Mesenchymal stem cell (in vitro differentiated cells and primary cell): ENCODE results near the gene PLXND1.

ENCODE experiments used
- DNase-seq: peaks from one replicate; pipeline ENCODE4 v3.0.0-alpha.2; 2013
- H2AFZ ChIP-seq: one replicate; pipeline ENCODE4 v1.6.1; 2013; ENCODE audit warnings: low read depth, mild to moderate bottlenecking, control low read depth, inconsistent platforms, low read length, moderate library complexity
- H2AK5ac ChIP-seq: 2 replicates; pipeline ENCODE4 v1.6.1; 2013; ENCODE audit warnings: low read length, moderate library complexity, mild to moderate bottlenecking, inconsistent platforms; ENCODE audit not compliant: severe bottlenecking
- H2BK120ac ChIP-seq: one replicate; pipeline ENCODE4 v1.6.1; 2013; ENCODE audit warnings: low read depth, mild to moderate bottlenecking, inconsistent platforms, low read length, moderate library complexity
- H2BK12ac ChIP-seq, 2 experiments: one replicate each; pipeline ENCODE4 v1.6.1; 2013; ENCODE audit warnings: inconsistent platforms in 2 of 2, low read length in 2 of 2, mild to moderate bottlenecking in 2 of 2, moderate library complexity in 2 of 2, control low read depth in 1 of 2
- H2BK15ac ChIP-seq: one replicate; pipeline ENCODE4 v1.6.1; 2013; ENCODE audit warnings: mild to moderate bottlenecking, low read depth, inconsistent platforms; ENCODE audit not compliant: poor library complexity, severe bottlenecking
- H2BK5ac ChIP-seq: 2 replicates; pipeline ENCODE4 v1.6.1; 2013; ENCODE audit warnings: low read depth, mild to moderate bottlenecking, low read length, control low read depth, inconsistent platforms; ENCODE audit not compliant: poor library complexity, severe bottlenecking
- H3K14ac ChIP-seq, 2 experiments: one replicate each; pipeline ENCODE4 v1.6.1; 2013; ENCODE audit warnings: inconsistent platforms in 2 of 2, low read length in 2 of 2, control low read depth in 1 of 2, mild to moderate bottlenecking in 1 of 2, moderate library complexity in 1 of 2
- H3K18ac ChIP-seq, 2 experiments: one replicate each; pipeline ENCODE4 v1.6.1; 2013; ENCODE audit warnings: inconsistent platforms in 2 of 2, low read length in 2 of 2, control low read depth in 1 of 2, low read depth in 1 of 2, mild to moderate bottlenecking in 1 of 2
- H3K23ac ChIP-seq, 2 experiments: one replicate each; pipeline ENCODE4 v1.6.1; 2013; ENCODE audit warnings: inconsistent platforms in 2 of 2, low read length in 2 of 2, mild to moderate bottlenecking in 2 of 2, moderate library complexity in 2 of 2, control low read depth in 1 of 2
- H3K27ac ChIP-seq: 2 replicates; pipeline ENCODE4 v1.5.1; 2013; ENCODE audit warnings: mild to moderate bottlenecking, moderate library complexity, low read length, control low read depth, inconsistent platforms; ENCODE audit not compliant: poor library complexity, severe bottlenecking
- H3K27me3 ChIP-seq, 2 experiments: 2 replicates each; pipeline versions ENCODE4 v1.6.1 to v1.7.0; 2013; ENCODE audit warnings: low read length in 2 of 2, mild to moderate bottlenecking in 2 of 2, moderate library complexity in 2 of 2, control low read depth in 1 of 2, inconsistent platforms in 1 of 2; ENCODE audit not compliant: control insufficient read depth in 1 of 2, insufficient read depth in 1 of 2
- H3K36me3 ChIP-seq, 2 experiments: 2 replicates each; pipeline versions ENCODE4 v1.6.1 to v1.7.0; 2013; ENCODE audit warnings: low read length in 2 of 2, control low read depth in 1 of 2, inconsistent platforms in 1 of 2, low read depth in 1 of 2, mild to moderate bottlenecking in 1 of 2; ENCODE audit not compliant: insufficient read depth in 2 of 2, control insufficient read depth in 1 of 2
- H3K4ac ChIP-seq, 2 experiments: one replicate each; pipeline ENCODE4 v1.6.1; 2013; ENCODE audit warnings: inconsistent platforms in 2 of 2, low read length in 2 of 2, mild to moderate bottlenecking in 2 of 2, moderate library complexity in 2 of 2, control low read depth in 1 of 2, low read depth in 1 of 2
- H3K4me1 ChIP-seq: 2 replicates; pipeline ENCODE4 v1.6.1; 2013; ENCODE audit warnings: low read depth, low read length, control low read depth; ENCODE audit not compliant: control insufficient read depth, insufficient read depth
- H3K4me2 ChIP-seq: 2 replicates; pipeline ENCODE4 v1.6.1; 2013; ENCODE audit warnings: low read length, mild to moderate bottlenecking, inconsistent platforms; ENCODE audit not compliant: poor library complexity, severe bottlenecking
- H3K4me3 ChIP-seq, 2 experiments: 2 replicates each; pipeline versions ENCODE4 v1.5.1 to v1.7.0; 2013; ENCODE audit warnings: low read length in 2 of 2, mild to moderate bottlenecking in 2 of 2, control low read depth in 1 of 2, low read depth in 1 of 2; ENCODE audit not compliant: insufficient read depth in 1 of 2
- H3K79me1 ChIP-seq: replicated peaks from 2 replicates; pipeline ENCODE4 v1.6.1; 2013; ENCODE audit warnings: mild to moderate bottlenecking, control low read depth, low read length, inconsistent platforms; ENCODE audit not compliant: poor library complexity, severe bottlenecking
- H3K9ac ChIP-seq: 2 replicates; pipeline ENCODE4 v1.7.0; 2013; ENCODE audit warnings: mild to moderate bottlenecking, low read length, moderate library complexity
- H3K9me3 ChIP-seq: 2 replicates; pipeline ENCODE4 v1.7.0; 2013; ENCODE audit warnings: mild to moderate bottlenecking, low read length; ENCODE audit not compliant: control insufficient read depth
- H4K8ac ChIP-seq: one replicate; pipeline ENCODE4 v1.6.1; 2013; ENCODE audit warnings: inconsistent platforms, mild to moderate bottlenecking, low read length, moderate library complexity
- H4K91ac ChIP-seq: one replicate; pipeline ENCODE4 v1.6.1; 2013; ENCODE audit warnings: mild to moderate bottlenecking, low read length, inconsistent platforms
- WGBS: methylation state at CpG from one replicate; pipeline ENCODE4 v1.1.7; 2013; ENCODE audit warnings: mixed read lengths; 5-methylcytosine and 5-hydroxymethylcytosine counted together

The PLXND1 gene

GRCh38 chr3:129594907-129595390 is 11.5 kb downstream of the PLXND1 start:
- H4K91ac ChIP-seq: peak overlapping the region; percentile 94
- no peak for DNase-seq

DNA sequence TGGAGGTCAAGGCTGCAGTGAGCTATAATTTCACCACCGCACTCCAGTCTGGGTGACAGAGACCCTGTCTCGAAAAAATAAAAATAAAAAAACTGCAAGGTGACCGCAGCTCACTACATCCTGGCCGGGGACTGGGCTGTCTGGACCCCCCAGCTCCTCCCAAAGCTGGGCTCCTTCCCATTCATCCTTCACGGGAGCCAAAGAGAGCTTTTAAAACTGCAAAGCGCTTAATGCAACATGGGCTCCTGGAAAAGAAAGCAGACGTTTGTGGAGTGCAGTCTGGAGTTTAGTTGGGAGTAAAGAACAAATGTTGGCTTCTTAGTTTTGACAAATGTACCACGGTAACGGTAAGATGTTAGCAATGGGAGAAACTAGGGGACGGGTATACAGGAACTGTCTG is 12.1 kb downstream of the PLXND1 start:
- DNase-seq: peak; percentile 29

More at GRCh38 chr3:129594907-129595390, 11.5 kb downstream of the PLXND1 start:
- peak overlapping the region; percentile 88 for H2BK120ac ChIP-seq
- peaks cover 4 to 20% of the 10 kb centered on the region in 2 experiments for H3K36me3 ChIP-seq
- no peak overlapping the region for H2AFZ ChIP-seq
- peak overlapping the region; percentile 39 to 62 for H3K4ac ChIP-seq
- peak overlapping the region in 1 of 2 experiments; percentile 34 for H3K23ac ChIP-seq
- H3K9me3 ChIP-seq: no peaks in the 10 kb centered on the region
- H3K4me3 ChIP-seq: no peak overlapping the region
- H3K27me3 ChIP-seq: no peaks in the 10 kb centered on the region
- H3K27ac ChIP-seq: peak overlapping the region; percentile 96
- WGBS: 92% methylated on average over 6 of the region's 6 CpGs
- peak overlapping the region; percentile 91 for H2BK15ac ChIP-seq
- H3K9ac ChIP-seq: peak overlapping the region; percentile 56
- peaks cover 5% of the 10 kb centered on the region for H3K79me1 ChIP-seq
- peak overlapping the region; percentile 84 to 97 for H2BK12ac ChIP-seq
- H2BK5ac ChIP-seq: peak overlapping the region; percentile 9
- H3K14ac ChIP-seq: peak overlapping the region in 1 of 2 experiments; percentile 97
- H3K18ac ChIP-seq: peak overlapping the region; percentile 96
- H4K8ac ChIP-seq: peak overlapping the region; percentile 87
- H2AK5ac ChIP-seq: peak overlapping the region; percentile 98
- peaks cover 86% of the 10 kb centered on the region for H3K4me1 ChIP-seq
- no peak overlapping the region for H3K4me2 ChIP-seq

GRCh38 chr3:129593595-129594339 is 12.7 kb downstream of the PLXND1 start:
- Histone ChIP-seq H3K4me2 (no peak overlapping the region), H4K8ac (peak overlapping the region; percentile 93), H2AK5ac (peak overlapping the region; percentile 93), H3K4me3 (no peak overlapping the region), H3K36me3 (peaks cover 6 to 24% of the 10 kb centered on the region in 2 experiments), H3K14ac (peak overlapping the region in 1 of 2 experiments; percentile 98), H3K9ac (peak overlapping the region; percentile 73), H3K18ac (peak overlapping the region; percentile 97 to 100), H3K9me3 (no peaks in the 10 kb centered on the region), H4K91ac (peak overlapping the region; percentile 98), H3K23ac (peak overlapping the region in 1 of 2 experiments; percentile 73), H3K4me1 (peaks cover 76% of the 10 kb centered on the region), H2BK5ac (peak overlapping the region; percentile 87), H3K4ac (peak overlapping the region; percentile 99 to 100), H2AFZ (peak overlapping the region; percentile 21), H2BK12ac (peak overlapping the region; percentile 89 to 99), H3K79me1 (peaks cover 8% of the 10 kb centered on the region), H3K27me3 (no peaks in the 10 kb centered on the region), H2BK120ac (peak overlapping the region; percentile 67), H2BK15ac (peak overlapping the region; percentile 53), H3K27ac (peak overlapping the region; percentile 98)
- 47% methylated on average over 22 of the region's 22 CpGs for WGBS
- DNase-seq: peak; percentile 79

More for the DNA sequence above, 12.1 kb downstream of the PLXND1 start:
- Histone ChIP-seq H4K91ac (peak overlapping the region; percentile 19), H3K36me3 (peaks cover 4 to 24% of the 10 kb centered on the region in 2 experiments), H3K4ac (peak overlapping the region; percentile 99 to 100), H3K4me1 (peaks cover 80% of the 10 kb centered on the region), H3K9ac (peak overlapping the region; percentile 56), H3K23ac (no peak overlapping the region), H3K14ac (no peak overlapping the region), H2BK12ac (peak overlapping the region; percentile 29 to 96), H2AFZ (no peak overlapping the region), H4K8ac (no peak overlapping the region), H3K4me3 (no peak overlapping the region), H2AK5ac (peak overlapping the region; percentile 14), H3K18ac (peak overlapping the region; percentile 97 to 100), H3K9me3 (no peaks in the 10 kb centered on the region), H3K27me3 (no peaks in the 10 kb centered on the region), H3K79me1 (peaks cover 5% of the 10 kb centered on the region), H2BK15ac (no peak overlapping the region), H3K27ac (peak overlapping the region; percentile 98), H2BK5ac (no peak overlapping the region), H3K4me2 (no peak overlapping the region), H2BK120ac (peak overlapping the region; percentile 67)
- WGBS: 70% methylated on average over 7 of the region's 10 CpGs

DNA sequence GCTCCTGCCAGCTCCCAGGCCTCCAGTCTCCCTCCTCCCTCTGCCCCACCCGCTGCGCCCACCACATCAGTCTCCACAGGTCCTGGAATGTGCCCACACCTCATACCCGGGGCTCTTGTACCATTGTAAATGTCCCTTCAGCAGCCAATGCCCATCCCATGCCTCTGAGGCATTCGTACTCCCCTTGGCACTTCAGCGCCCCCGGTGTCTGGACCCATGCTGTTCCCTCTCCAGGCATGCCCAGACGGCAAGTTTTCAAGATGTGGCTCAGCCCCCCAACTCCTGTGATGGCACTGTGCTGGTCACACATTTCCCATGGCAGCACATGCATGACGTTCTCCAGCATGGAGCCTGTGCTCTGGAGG is 13.3 kb downstream of the PLXND1 start:
- Histone ChIP-seq H3K9ac (peak overlapping the region; percentile 73), H2BK12ac (peak overlapping the region; percentile 89 to 99), H3K4me2 (no peak overlapping the region), H3K36me3 (peaks cover 7 to 29% of the 10 kb centered on the region in 2 experiments), H3K4me1 (peaks cover 71% of the 10 kb centered on the region), H4K91ac (peak overlapping the region; percentile 98), H2AFZ (no peak overlapping the region), H3K4me3 (no peak overlapping the region), H3K9me3 (no peaks in the 10 kb centered on the region), H2BK15ac (peak overlapping the region; percentile 100), H3K23ac (peak overlapping the region in 1 of 2 experiments; percentile 87), H3K18ac (peak overlapping the region; percentile 97 to 100), H3K27ac (peak overlapping the region; percentile 98), H3K14ac (peak overlapping the region in 1 of 2 experiments; percentile 98), H2BK120ac (peak overlapping the region; percentile 98), H2BK5ac (peak overlapping the region; percentile 87), H4K8ac (peak overlapping the region; percentile 93), H3K27me3 (no peaks in the 10 kb centered on the region), H3K4ac (peak overlapping the region; percentile 99 to 100), H2AK5ac (peak overlapping the region; percentile 93), H3K79me1 (peaks cover 13% of the 10 kb centered on the region)
- 72% methylated on average over 8 of the region's 8 CpGs for WGBS
- DNase-seq: no peak
